GM21576 (cell line): ENCODE data around the gene MBP.

Experiments
- ATAC-seq: cut with Tn5 transposase; IDR thresholded peaks from one replicate; pipeline ENCODE4 v1.9.1; 2021; ENCODE audit warnings: mild to moderate bottlenecking, moderate library complexity; ENCODE audit not compliant: unreplicated experiment

Gene MBP

GRCh38 chr18:77013811-77014521 lies 118.6 kb downstream of the MBP start:
- ATAC-seq, result no peak

DNA sequence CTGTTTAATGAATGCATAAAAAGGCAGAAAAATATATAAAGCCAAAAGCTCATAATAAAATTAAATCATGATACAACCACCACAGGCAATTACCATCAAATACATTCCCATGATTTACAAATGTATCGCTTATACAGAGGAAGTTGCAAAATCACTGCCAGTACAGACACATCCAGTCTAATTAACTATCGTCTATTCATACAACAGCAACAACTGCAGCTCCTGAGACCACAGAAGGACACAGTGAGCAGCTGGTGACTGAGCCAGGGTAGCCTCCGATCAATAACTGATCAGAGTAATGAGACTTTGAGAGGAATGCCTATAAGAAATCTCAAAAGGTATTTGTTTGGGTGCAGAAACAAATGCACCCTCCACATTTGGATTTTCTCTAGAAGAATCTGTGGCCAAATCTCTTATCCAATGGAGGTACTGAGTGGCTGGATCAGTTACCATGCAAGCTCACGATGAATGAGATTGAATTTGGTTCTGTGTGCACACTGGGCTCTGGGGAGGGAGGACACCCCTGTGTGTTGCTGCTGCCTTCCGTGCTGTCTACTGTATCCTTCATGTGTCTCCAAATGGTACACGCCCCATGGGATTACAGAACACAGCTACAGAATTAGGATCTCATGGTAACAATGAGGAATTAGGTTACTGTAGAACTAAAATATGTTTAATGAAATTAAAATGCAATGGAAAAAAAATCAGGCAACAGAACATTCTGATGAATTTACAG lies 119.6 kb downstream of the MBP start:
- no peak for ATAC-seq

DNA sequence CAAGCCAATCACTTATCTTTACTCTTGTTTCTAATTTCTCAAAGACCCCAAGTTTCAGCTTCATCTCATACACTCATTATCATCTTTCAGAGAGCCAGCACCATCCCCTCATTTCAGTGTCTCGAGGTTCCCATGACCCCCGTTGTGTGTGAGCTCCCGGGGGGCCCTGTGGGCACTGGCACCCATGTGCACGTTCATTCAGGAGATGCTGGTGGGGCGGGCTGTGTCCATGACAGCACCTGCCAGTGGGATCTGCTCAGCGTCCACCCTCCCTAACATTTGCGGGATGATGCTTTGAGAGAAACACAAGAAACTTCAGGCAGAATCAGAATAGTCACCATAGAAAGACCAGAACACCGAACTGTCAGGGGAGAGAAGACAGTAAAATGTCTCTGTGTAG lies 120.5 kb downstream of the MBP start:
- no peak for ATAC-seq

DNA sequence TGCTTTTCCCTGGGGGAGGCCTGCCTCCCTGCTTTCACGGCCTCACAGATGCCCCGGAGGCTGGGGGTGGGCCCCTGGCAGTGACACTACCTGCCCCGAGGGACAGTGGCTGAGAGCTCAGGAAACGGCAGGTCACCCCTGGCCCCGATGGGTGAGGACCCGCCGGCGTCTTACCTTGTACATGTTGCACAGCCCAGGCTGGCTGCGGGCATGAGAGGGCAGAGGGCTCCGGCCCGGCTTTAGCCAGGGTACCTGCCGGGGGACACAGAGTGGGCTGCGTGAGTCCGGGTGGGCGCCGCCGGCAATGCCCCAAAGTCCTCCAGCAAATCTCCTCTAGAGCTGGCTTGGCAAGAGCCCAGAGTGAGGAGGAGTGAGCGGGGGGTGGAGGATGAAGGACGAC lies 122.9 kb downstream of the MBP start:
- no peak for ATAC-seq

DNA sequence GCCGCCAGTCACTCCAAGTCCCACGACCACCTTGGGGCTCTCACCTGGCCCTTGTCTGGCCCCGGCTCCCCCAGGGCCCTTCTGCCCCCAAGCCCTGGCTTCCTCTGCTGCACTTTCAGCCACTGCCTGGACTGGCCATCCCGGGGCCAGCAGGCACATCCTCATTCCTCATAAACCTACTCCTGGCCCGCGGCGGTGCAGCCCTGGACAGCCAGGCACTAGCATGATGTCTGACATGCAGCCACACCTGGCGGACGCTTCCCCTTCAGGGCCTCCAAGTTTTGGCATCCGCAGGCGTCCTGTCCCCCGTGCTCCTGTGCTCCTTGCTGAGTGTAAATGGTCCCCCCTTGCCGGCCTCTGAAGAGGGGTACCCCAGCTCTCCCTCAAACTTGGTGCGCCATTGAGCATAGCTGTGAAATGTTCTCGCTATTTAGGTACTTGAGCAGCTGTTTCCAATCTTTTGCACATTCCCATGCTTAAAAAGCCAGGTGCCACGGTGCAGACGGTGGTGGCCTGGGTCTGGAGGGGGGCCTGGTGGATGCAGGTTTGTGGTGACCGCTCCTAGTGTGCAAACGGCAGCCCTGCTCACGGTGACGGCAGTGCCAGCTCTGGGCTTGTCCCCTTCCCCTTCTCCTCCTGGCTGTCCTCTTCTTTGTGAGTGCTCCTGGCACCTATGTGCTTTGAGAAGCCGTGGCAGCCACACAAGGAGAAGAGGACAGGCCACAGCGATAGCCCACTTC lies 123.8 kb downstream of the MBP start:
- no peak for ATAC-seq

GRCh38 chr18:77008006-77008405 lies 124.6 kb downstream of the MBP start:
- no peak for ATAC-seq

GRCh38 chr18:77007251-77007650 lies 125.3 kb downstream of the MBP start:
- ATAC-seq, result no peak

GRCh38 chr18:77006305-77007175 lies 126.0 kb downstream of the MBP start:
- no peak for ATAC-seq

- no peak for ATAC-seq
Measured at GRCh38 chr18:77005651-77006195, 126.9 kb downstream of the MBP start.

DNA sequence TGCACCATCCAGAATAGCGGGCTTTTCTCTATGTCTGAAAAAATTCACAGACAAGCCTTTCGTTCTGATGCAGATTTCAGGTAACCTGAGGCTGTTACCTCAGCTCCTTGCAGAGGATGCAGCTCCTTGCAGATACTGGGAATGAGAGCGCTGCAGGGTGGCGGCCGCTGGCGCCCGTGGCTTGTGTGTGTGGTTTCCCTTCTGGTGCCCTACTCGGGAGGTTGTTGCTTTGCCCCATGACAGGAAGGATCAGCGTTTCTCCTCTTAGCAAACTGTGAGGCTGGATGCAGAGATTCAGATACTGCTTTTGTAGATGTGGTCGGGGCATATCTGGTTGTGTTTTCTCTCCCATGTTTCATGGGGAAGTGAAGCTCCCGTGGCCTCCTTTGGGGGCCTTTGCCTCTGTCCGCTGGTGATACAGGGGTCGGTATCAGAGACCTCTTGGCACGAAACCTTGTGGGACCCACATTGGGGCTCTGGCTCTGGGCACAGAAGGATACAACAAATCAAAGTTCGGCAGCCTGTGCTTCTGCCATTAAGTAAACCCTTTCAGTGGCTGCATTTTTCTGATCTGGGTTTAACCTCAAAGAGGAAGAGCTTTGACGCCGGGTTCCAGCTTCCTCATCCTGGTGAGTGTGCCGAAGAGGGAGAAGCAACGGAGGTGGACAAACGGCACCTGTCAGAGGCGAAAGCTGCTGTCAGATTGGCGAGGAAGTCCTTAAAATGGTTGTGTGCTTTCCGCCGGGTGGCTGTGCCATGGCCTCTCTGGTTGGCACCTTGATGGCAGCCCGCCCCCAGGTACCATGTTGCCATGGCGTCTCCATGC lies 127.8 kb downstream of the MBP start:
- no peak for ATAC-seq

DNA sequence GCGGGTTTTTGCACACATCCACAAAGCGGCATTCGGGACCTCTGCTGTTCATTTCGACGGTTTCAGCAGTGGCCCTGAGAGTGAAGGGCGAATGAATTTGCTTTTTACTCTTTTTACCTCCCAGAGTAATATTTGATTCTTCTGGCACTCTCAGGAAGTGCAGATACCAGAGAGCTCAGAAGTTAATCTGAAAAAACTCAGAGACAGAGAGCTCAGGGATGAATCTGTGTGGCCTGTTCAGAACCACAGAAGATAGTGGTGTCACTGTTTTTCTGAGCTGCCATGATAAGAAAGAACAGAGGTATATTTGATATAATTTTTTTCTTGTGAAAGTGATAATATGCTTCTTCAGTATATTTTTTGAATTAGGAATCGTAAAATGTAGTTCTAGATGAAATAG lies 129.3 kb downstream of the MBP start:
- ATAC-seq, result no peak

DNA sequence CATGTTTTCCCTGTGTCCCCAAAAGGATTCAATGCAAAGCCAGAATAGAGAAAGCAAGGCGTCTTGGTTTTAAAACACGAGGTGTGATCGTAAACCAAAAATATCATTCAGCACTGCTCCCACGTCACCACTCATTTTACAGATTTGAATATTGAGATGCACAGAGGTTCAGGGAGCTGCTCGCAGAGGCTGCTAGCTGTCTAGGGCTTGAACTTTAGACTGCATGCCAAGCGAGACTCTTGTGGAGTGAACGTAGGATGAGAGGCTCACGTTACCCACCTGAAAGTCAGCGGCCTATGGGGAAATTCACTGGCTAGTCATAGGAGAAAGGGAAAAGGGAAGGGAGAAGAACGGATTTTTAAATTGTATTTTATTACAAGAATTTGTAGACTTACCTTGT lies 130.1 kb downstream of the MBP start:
- no peak for ATAC-seq

DNA sequence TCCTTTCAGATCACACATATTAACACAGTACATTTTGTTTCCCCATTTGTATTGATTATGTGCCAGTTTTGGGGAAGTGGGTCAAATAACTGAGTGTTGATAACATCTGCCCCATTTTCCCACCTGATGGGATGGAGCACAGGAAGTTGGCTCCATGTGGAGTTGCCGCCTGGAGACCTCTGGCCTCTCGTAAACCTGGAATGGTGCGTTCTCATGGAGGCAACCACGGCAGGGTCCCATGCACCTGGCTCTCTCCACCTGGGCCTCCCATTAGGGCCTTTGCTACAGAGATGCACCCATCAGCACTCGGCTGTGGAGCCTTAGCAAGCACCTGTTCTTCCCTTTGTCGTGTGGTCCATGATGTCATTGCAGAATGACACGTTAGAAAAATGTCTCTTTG lies 130.6 kb downstream of the MBP start:
- no peak for ATAC-seq

DNA sequence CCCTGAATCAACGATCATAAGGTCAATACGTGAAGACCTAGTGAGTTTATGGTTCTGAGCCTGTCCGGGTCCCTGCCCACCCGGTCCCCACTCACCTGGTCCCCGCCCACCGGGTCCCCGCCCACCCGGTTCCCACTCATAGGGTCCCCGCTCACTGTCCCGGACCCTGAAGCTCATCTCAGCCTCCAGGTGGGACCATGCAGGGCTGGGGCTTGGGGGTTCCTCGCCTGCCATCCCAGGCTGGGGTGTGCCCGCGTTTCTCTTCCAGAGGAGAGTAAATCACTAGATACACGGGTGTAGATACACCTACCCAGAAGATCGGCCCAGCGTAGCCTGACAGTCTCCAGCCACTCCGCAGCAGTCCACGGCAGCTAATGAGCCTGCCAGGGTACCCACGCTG lies 131.5 kb downstream of the MBP start:
- no peak for ATAC-seq

DNA sequence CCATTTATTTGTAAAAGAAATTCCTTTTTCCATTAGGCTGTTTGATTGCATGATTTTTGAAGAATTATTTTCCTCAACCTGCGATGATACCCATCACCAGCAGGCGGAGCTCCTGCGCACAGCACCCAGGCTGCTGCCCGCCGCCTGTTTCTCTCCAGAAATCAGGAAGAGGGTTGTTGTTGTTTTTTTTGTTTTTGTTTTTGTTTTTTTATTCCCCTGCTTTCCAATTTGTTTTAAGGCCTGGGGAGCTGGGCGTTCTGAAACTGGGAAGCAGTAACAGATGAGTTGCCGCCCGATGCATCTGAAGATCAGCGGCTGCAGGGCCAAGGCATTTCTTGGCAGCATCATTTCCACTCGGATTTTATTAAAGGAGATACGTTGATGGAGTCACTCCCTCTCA lies 132.1 kb downstream of the MBP start:
- no peak for ATAC-seq

DNA sequence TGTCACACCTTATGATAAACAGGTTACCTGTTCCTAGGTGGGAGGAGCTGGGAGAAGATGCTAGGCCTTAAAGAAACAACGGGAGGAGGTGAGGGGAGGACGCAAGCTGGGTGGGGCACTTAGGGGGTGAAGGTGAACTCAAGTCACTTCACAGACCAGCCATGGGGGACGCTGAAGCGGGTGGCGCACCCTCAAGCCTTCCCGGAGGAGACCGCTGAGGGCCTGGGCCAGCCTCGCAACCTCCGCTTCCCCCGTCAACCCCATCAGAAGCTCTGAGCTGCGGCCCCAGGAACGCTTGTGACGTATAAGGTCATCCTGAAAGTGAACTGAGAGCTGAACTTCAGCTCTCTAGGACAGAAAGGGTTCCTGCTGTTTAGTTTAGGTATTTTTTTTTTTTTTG lies 133.5 kb downstream of the MBP start:
- ATAC-seq, result no peak

DNA sequence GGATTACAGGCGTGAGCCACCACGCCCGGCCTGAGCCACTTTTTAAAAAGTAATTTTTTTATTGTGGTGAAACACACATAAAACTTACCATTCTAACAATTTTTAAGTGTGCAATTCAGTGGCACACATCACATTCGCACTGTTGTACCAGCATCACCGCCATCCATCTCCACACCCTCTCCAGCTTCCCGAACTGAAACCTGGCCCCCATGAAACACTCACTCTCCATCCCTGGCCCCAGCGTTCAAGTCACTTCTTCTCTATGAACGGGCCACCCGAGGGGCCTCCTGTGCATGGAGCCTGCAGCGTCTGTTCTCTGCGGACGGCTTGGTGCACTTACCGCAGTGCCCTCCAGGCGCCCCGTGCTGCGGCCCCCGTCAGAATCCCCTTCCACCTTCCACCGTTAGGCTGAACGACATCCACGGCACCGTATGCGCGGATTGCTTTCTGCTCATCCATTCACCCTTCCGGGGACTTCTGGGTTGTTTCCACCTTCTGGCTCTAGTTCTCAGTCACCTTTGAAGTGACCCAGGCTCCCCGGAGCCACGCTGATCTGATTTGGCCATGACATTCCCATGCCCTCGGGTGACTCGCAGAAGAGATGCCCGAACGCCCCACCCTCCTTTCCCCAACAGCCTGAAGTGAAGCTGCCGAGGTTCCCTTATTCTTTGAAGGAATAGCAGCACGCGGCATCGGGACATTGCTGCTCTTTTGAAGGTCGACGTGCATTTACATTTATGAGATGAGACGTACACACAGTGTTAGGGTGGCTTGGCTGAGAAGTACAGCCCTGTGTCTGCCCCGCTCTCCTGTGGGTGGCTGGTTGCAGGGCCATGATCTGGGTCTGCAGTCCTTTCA lies 134.4 kb downstream of the MBP start:
- ATAC-seq, result no peak

GRCh38 chr18:76996429-76996828 lies 136.2 kb downstream of the MBP start:
- ATAC-seq, result no peak

DNA sequence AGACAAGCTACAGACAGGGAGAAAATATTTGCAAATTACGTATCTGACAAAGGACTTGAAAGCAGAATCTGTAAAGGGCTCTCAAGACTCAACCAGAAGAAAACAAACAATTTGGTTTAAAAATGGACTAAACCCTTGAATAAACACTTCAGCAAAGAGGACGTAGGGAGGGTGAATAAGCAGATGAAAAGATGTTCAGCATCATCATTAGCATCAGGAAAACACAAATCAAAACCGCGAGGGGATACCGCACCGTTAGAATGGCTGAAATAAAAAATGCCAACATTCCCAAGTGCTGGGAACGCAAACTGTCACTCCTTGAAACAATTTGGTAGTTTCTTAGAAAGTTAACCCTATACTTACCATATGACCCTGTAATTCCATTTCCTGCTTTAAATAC lies 136.7 kb downstream of the MBP start:
- ATAC-seq, result no peak
